Retinal pigment epithelial cell (primary cell): ENCODE measurements around the gene SIGLEC14.
"Not testable (repeated sequence)": the region's sequence is repeated elsewhere in the genome, so short reads cannot be mapped to it uniquely, and the experiment has no call there.

ENCODE experiments used
- DNase-seq: peaks from one replicate; pipeline ENCODE4 v3.0.0-alpha.2; 2010; ENCODE audit warnings: low read depth
- H3K4me3 ChIP-seq: 2 replicates; pipeline ENCODE4 v1.5.1; 2011; ENCODE audit warnings: mild to moderate bottlenecking, low read length, control low read depth, moderate library complexity
- CTCF ChIP-seq: conservative IDR thresholded peaks from 2 replicates; pipeline ENCODE4 v1.5.1; 2011; ENCODE audit warnings: low read depth, low read length, control low read depth, inconsistent platforms

The SIGLEC14 gene

GRCh38 chr19:51637362-51637978 lies 9.2 kb downstream of the SIGLEC14 start:
- H3K4me3 ChIP-seq = no peak overlapping the region
- DNase-seq = no peak
- TF ChIP-seq CTCF = peak; percentile 45

- no peak for TF ChIP-seq CTCF
- DNase-seq = no peak
- no peak overlapping the region for H3K4me3 ChIP-seq
Measured at GRCh38 chr19:51632126-51632525, 14.5 kb downstream of the SIGLEC14 start.

GRCh38 chr19:51630315-51630714 lies 16.3 kb downstream of the SIGLEC14 start, which contains the start of gene SIGLEC5:
Gene SIGLEC5, minus strand, starts transcription at chr19:51630401. Its CDS starts 66 bp downstream, at chr19:51630335.
- H3K4me3 ChIP-seq, DNase-seq: not testable (repeated sequence)

GRCh38 chr19:51628153-51628939 lies 18.3 kb downstream of the SIGLEC14 start:
- no peak for DNase-seq
- H3K4me3 ChIP-seq = no peak overlapping the region
- no peak for TF ChIP-seq CTCF

DNA sequence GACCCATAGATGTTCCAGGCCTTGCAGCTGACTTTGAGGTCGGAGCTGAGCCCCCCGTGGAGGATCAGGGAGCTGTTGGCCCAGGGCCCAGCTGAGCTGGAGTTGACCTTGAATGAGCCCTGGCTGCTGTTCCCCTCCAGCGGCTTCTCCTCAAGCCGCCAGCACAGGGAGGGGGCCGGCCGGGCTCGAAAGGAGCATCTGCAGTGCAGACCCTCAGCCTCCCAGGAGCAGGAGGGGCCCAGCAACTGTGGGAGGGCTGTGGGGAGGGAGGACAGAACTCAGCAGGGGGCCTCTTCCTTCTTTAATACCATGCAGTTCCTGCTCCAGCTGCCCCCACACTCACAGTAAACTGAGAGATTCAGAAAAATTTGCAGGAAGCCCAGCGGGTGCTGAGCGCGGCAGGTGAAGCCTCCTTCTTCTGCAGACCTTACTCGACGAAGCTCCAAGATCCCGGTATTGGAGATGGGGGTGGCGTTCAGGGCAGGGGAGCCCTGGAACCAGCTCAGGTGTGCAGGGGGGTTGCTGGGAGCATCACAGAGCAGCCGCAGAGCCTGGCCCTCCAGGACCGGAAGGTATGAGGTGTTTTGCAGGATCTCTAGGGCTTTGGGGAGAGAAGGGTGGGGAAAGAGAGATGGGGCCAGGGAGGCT lies 19.0 kb downstream of the SIGLEC14 start:
- TF ChIP-seq CTCF = no peak

GRCh38 chr19:51626675-51627074 lies 19.9 kb downstream of the SIGLEC14 start:
- DNase-seq = no peak
- no peak overlapping the region for H3K4me3 ChIP-seq

More for the DNA sequence above, 19.0 kb downstream of the SIGLEC14 start:
- no peak for DNase-seq
- no peak overlapping the region for H3K4me3 ChIP-seq

More at GRCh38 chr19:51626675-51627074, 19.9 kb downstream of the SIGLEC14 start:
- no peak for TF ChIP-seq CTCF
